ENCODE data around the gene FYCO1.
A peak's percentile ranks its signal among the peaks of the same experiment; 100 is the strongest.

Gene FYCO1

DNA sequence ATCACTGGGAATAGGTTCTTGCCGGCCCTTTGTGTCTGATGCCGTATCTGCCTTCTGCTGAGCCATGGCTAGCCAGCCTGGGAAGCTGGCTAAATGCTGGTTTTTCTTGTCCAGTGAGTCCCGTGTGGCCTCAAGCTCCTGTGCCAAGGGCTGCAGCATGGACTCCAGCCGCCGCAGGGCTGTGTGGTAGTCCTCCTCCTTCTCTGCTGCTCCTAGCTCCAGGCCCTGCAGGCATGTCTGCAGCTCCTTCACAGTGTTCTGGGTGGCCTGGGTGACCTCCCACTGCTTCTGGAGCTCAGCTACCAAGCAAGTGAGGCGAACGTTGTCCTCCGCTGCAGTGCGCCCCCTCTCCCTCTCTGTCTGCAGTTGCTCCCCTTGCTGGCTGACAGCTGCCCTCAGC is 27.5 kb downstream of the FYCO1 start:
- peaks cover 6% of the 10 kb centered on the region for H3K4me1 Mint-ChIP-seq

DNA sequence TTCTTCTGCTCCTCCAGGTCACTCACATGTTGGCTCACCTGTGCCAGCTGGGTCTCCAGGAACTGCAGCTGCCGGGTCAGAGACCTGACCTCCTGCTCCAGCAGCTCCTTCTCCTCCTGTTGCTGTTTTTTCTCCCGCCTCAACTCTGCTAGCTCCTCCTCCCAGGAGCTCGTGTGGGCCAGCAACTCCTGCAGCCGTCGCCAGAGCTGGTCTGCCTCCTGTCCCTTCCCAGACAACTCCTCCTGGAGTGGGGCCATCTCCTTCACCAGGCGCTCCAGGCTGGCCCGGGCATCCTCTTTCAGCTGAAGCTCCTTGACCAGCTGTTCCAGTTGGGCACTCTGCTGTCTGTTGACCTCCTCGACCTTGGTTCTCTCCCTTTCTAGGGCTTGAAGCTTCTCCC is 27.9 kb downstream of the FYCO1 start:
- no peaks in the 10 kb centered on the region for H3K27me3 Mint-ChIP-seq
- H3K36me3 Mint-ChIP-seq = peaks cover 29% of the 10 kb centered on the region
- ATAC-seq (ENCODE audit: low read depth) (no peak), DNase-seq (ENCODE audit: low spot score in 2 of 2) (no peak)
- H3K9me3 Mint-ChIP-seq = no peaks in the 10 kb centered on the region
- peak overlapping the region; percentile 16 for H3K27ac Mint-ChIP-seq
- H3K4me3 Mint-ChIP-seq = no peak overlapping the region
- peaks cover 5% of the 10 kb centered on the region for H3K4me1 Mint-ChIP-seq

More for the DNA sequence above, 27.5 kb downstream of the FYCO1 start:
- Mint-ChIP-seq H3K9me3 (no peaks in the 10 kb centered on the region), H3K4me3 (no peak overlapping the region), H3K27ac (peak overlapping the region; percentile 16), H3K27me3 (no peaks in the 10 kb centered on the region), H3K36me3 (peaks cover 25% of the 10 kb centered on the region)
- DNase-seq (ENCODE audit: low spot score in 2 of 2) (no peak), ATAC-seq (ENCODE audit: low read depth) (no peak)

DNA sequence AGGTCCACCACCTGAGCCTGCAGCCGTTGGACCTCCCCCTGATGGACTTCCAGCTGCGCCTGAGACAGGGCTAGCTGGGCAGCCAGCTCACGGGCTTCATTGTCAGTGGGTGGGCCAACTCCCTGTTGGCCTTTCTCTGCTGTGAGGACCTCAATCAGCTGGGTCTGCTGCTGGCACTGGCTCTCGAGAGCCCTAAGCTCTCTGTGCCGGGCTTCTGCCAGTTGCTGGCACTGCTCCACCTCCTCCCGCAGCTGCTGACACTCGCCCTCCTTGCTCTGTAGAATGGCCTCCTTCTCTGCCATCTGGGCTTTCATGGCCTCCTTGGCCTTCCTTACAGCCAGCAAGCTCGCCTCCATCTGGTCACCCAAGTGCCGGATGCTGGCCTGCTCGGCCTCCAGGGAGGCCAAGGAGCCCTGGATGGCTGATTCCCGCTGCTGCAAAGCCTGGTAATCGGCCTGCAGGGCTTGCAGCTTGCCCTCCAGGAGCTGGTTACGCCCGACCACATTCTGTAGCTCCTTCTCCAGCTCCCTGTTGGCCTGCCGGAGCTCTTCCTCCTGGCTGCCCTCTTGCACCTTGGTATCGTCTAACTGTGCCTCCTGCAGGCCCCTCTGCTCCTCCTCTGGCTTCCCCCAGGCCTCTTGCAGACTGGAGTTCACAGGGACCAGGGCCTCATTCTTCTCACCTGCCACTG is 28.5 kb downstream of the FYCO1 start:
- ATAC-seq (ENCODE audit: low read depth) (no peak), DNase-seq (ENCODE audit: low spot score in 2 of 2) (no peak)
- H3K27me3 Mint-ChIP-seq = no peaks in the 10 kb centered on the region
- no peak overlapping the region for H3K4me3 Mint-ChIP-seq
- H3K27ac Mint-ChIP-seq = no peak overlapping the region
- peaks cover 29% of the 10 kb centered on the region for H3K36me3 Mint-ChIP-seq
- no peaks in the 10 kb centered on the region for H3K9me3 Mint-ChIP-seq
- H3K4me1 Mint-ChIP-seq = no peaks in the 10 kb centered on the region

DNA sequence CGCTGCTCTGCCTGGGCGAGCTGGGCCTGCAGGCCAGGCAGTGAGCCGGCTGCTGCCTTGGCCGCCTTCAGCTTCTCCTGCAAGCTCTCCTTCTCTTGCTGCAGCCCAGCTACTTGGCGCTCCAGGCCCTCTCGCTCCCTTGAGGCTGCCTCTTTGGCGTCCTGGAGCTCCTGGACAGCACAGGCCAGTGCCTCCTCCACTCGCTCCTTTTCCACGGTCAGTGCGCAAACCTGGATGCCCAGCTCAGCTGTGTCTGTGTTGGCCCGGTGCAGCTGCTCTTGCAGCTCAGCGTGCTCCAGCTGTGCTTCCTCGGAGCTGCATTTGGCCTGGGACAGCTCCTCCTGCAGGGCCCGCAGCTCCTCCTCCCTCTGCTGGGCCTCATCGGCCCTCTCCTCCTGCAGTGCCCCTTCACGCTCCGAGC is 29.2 kb downstream of the FYCO1 start:
- Mint-ChIP-seq H3K36me3 (peaks cover 29% of the 10 kb centered on the region), H3K27me3 (no peaks in the 10 kb centered on the region), H3K4me3 (no peak overlapping the region), H3K27ac (no peak overlapping the region), H3K9me3 (no peaks in the 10 kb centered on the region), H3K4me1 (no peaks in the 10 kb centered on the region)
- no peak for DNase-seq (ENCODE audit: low spot score in 2 of 2)
- no peak for ATAC-seq (ENCODE audit: low read depth)

DNA sequence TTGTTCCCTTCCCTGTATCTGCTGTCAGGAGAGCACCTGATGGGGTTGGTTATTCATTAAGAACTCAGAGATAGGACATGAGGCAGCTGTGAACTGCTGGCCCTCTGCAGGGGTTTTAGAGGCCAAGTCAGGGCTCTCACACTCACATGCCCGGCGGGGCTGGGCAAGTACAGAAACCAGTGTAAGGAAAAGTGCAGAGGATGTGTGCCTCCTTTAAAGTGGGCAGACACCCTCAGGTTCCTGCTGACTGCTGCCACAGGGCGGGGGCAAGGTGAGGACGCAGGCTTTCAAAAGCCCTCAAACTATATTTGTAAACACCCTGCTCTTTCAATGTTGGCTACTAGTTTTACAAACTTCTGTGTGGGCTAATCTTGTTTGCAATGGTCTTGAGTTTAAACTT is 30.0 kb downstream of the FYCO1 start:
- Mint-ChIP-seq H3K4me3 (no peak overlapping the region), H3K9me3 (no peaks in the 10 kb centered on the region), H3K4me1 (no peaks in the 10 kb centered on the region), H3K27me3 (no peaks in the 10 kb centered on the region), H3K36me3 (peaks cover 32% of the 10 kb centered on the region), H3K27ac (no peak overlapping the region)
- no peak for ATAC-seq (ENCODE audit: low read depth)
- DNase-seq (ENCODE audit: low spot score in 2 of 2) = no peak

DNA sequence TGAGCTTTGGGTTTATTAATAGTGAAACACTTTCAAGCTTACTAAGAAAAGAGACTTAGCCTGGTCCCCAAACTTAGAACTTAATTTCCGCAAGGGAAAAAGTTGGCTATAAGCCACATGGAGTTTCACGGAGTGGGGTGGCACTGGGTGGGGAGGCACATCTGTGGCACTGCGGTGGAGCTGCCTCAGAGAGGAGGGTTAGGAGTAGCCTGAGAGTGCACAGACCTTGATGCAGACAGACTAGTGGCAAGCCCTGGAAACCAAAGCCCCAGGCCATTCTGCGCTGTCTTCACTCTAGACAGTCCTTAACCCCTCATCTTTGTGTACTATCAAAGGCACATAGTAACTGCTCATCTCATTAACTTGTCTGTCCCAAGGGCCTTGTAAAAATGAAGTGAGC is 30.4 kb downstream of the FYCO1 start:
- H3K9me3 Mint-ChIP-seq = no peaks in the 10 kb centered on the region
- no peak overlapping the region for H3K4me3 Mint-ChIP-seq
- H3K27ac Mint-ChIP-seq = no peak overlapping the region
- no peaks in the 10 kb centered on the region for H3K4me1 Mint-ChIP-seq
- ATAC-seq (ENCODE audit: low read depth) (no peak), DNase-seq (ENCODE audit: low spot score in 2 of 2) (no peak)
- peaks cover 31% of the 10 kb centered on the region for H3K36me3 Mint-ChIP-seq
- H3K27me3 Mint-ChIP-seq = no peaks in the 10 kb centered on the region

DNA sequence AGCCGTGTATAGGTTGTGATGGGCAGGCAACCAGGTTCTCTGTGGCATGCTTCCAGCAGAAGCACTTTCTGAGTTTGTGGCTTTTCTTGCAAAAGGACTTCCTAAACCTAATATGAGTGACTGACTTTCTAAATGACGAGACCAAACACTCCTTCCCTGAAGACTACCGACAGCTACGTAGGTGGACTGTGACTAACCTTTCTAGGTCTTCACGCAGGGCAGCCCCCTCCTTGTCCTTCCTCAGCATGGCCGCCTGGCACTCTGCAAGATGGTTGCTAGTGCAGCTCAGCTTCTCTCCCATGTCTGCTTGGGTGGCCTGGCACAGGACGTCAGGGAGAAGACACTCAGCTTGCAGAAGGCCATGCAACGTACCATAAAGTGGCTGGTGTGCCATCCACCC is 31.5 kb downstream of the FYCO1 start:
- Mint-ChIP-seq H3K27me3 (no peaks in the 10 kb centered on the region), H3K36me3 (peaks cover 29% of the 10 kb centered on the region), H3K9me3 (no peaks in the 10 kb centered on the region), H3K4me3 (no peak overlapping the region), H3K27ac (no peak overlapping the region), H3K4me1 (no peaks in the 10 kb centered on the region)
- DNase-seq (ENCODE audit: low spot score in 2 of 2) (no peak), ATAC-seq (ENCODE audit: low read depth) (no peak)

DNA sequence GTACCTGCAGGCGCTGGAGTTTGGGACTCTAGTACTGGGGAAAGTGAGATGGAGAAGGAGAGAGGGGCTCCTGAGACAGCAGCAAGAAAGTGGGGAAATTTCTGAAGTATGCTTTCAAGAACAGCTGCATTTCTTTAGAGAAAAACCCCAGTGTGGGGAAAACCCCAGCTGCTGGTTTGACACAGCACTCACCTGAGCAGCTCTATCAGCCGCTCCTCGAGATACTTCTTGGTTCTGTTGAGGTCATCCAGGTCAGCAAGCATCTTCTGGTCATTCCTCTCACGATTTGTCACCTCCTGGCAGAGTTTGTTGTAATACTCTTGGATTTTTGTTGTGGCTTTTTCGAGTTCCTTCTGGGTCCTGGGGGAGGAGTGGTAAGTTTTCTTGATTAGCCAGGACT is 33.6 kb downstream of the FYCO1 start:
- Mint-ChIP-seq H3K4me3 (no peak overlapping the region), H3K36me3 (peaks cover 26% of the 10 kb centered on the region), H3K9me3 (no peaks in the 10 kb centered on the region), H3K27ac (peak overlapping the region; percentile 69), H3K27me3 (no peaks in the 10 kb centered on the region), H3K4me1 (no peaks in the 10 kb centered on the region)
- ATAC-seq (ENCODE audit: low read depth) = peak; percentile 37
- DNase-seq (ENCODE audit: low spot score in 2 of 2) = no peak

DNA sequence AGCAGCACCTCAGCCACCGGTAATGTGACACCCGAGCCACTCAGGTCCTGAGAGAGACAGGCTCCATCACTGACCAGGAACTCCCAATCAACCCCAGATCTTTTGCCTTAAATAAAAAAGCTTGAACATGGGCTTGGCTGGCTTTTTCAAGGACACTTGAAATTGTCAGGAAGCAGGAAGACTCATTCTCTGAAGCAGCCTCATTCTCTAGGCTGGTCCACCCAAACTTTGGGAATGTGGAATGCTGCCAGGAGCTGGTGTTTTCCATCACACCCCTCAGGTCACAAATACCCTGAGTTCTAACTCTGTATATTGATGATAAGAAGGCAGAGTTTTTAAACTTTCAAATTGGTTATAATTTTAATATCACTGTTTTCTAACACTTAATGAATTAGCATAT is 35.3 kb downstream of the FYCO1 start:
- Mint-ChIP-seq H3K27me3 (no peaks in the 10 kb centered on the region), H3K27ac (no peak overlapping the region), H3K4me3 (no peak overlapping the region), H3K9me3 (no peaks in the 10 kb centered on the region), H3K36me3 (peaks cover 24% of the 10 kb centered on the region), H3K4me1 (no peaks in the 10 kb centered on the region)
- no peak for DNase-seq (ENCODE audit: low spot score in 2 of 2)
- ATAC-seq (ENCODE audit: low read depth) = no peak

DNA sequence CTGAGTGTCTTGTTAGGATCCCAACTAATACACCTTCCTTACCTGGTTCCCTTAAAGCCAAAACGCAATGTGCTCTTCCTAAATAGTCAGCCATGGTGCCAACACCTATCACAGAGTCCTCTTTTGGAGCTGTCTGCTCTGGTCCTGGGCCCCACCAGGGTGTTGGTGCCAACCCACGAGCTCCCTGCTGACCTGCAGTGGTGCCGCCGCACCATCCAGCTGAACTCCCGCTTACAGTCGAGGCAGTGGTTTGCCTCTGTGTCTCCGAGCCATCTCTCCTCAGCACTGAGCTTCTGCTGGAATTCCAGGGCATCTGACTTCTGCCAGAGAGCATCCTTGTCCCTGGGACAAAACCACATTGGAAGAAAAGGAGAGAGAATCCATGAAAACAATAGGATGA is 36.4 kb downstream of the FYCO1 start:
- Mint-ChIP-seq H3K27me3 (no peaks in the 10 kb centered on the region), H3K27ac (no peak overlapping the region), H3K9me3 (no peaks in the 10 kb centered on the region), H3K4me1 (no peaks in the 10 kb centered on the region), H3K4me3 (no peak overlapping the region), H3K36me3 (peaks cover 31% of the 10 kb centered on the region)
- ATAC-seq (ENCODE audit: low read depth) (no peak), DNase-seq (ENCODE audit: low spot score in 2 of 2) (no peak)

DNA sequence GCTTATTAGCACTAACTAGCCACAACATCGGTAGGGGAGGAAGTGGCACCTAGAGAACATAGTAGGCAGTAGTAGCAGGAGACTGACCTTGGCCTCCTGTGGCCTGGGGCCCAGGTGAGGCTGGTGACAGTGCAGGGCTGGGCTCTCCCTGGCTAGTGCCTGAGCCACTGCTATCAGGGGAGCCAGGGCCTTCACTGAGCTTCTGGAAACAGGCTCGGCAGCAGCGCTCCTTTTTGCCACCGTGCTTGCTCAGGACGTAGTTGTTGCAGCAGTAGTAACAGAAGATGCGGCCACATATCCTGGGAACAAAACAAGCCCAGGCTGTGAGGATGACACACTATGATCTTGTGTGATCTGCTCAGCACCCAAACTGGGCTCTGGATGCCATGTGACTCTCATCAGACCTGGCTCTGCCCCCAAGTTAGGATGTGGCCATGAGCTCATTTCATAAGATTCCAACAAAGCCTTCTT is 37.3 kb downstream of the FYCO1 start:
- H3K4me1 Mint-ChIP-seq = no peaks in the 10 kb centered on the region
- DNase-seq (ENCODE audit: low spot score in 2 of 2) = no peak
- peaks cover 35% of the 10 kb centered on the region for H3K36me3 Mint-ChIP-seq
- ATAC-seq (ENCODE audit: low read depth) = no peak
- H3K27me3 Mint-ChIP-seq = no peaks in the 10 kb centered on the region
- no peaks in the 10 kb centered on the region for H3K9me3 Mint-ChIP-seq
- H3K27ac Mint-ChIP-seq = no peak overlapping the region
- no peak overlapping the region for H3K4me3 Mint-ChIP-seq

DNA sequence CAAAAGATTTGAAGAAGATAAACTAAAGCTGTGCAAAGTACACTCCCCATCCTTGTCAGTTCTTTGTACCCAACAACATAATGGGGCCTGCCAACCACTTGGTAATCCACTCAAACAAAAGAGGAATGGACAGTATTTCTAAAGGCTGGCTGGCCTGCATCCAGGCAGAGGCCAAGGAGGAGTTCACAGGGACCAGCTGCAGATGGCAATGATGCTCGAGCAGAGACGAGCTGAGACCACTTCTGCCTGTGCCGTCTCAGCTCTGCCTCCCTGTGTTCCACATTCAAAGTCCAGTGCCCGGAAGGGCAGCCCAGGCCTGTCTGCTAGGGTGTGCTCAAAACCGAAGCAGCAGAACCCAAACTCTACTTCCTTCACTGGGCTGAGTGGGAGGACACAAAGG is 38.0 kb downstream of the FYCO1 start:
- no peak overlapping the region for H3K4me3 Mint-ChIP-seq
- H3K27me3 Mint-ChIP-seq = no peaks in the 10 kb centered on the region
- H3K36me3 Mint-ChIP-seq = peaks cover 35% of the 10 kb centered on the region
- H3K9me3 Mint-ChIP-seq = no peaks in the 10 kb centered on the region
- DNase-seq (ENCODE audit: low spot score in 2 of 2) = no peak
- H3K27ac Mint-ChIP-seq = no peak overlapping the region
- H3K4me1 Mint-ChIP-seq = no peaks in the 10 kb centered on the region
- ATAC-seq (ENCODE audit: low read depth) = no peak

DNA sequence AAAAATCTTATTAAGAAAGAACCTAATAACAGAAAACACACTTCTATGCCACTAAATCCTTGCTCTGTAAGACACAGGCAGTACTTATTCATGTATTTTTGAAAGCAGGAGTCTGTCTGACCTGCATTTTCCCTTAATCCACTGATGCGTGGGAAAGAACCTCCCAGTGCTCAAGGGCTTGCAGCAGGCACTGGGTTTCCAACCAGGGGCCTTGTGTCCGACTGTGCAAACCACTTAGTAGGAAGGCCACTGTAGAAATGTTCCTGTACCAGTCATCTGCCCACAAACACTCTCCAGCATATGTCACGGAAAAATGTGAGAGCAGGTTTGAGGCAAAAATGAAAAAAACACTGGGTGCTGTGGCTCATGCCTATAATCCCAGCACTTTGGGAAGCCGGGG is 39.9 kb downstream of the FYCO1 start:
- ATAC-seq (ENCODE audit: low read depth) = no peak
- H3K27me3 Mint-ChIP-seq = no peaks in the 10 kb centered on the region
- DNase-seq (ENCODE audit: low spot score in 2 of 2) = no peak
- no peak overlapping the region for H3K27ac Mint-ChIP-seq
- H3K4me3 Mint-ChIP-seq = no peak overlapping the region
- H3K36me3 Mint-ChIP-seq = peaks cover 42% of the 10 kb centered on the region
- no peaks in the 10 kb centered on the region for H3K9me3 Mint-ChIP-seq
- no peaks in the 10 kb centered on the region for H3K4me1 Mint-ChIP-seq

DNA sequence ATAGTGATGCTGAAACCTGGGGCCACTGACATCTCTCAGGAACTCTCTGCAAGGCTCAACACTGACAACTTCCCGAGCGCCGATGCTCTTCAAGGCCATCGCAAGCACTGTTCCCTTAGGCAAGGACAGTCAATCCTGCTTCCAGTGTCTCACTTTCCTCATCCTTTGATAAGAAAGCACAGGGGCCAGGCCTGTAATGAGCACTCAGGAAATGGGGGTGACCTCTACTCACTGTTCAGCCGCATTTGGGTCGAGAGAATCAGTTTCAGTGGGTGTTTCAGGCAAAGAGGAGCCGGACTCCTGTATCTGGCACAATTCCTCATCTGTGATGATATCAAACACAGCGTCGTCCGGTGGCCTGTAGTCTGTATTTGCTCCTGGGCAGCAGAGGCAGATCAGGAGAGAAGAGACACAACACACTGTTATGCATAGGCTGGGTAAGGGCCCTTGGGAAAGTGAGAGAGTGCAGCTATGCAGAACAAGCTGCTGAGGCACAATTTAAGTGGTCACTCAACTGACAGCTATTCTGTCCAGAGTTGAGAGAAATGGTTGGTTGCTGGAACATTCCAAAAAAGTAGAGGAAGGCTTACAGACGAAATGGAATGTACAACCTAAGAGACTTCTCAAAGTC is 40.5 kb downstream of the FYCO1 start:
- H3K4me1 Mint-ChIP-seq = no peaks in the 10 kb centered on the region

DNA sequence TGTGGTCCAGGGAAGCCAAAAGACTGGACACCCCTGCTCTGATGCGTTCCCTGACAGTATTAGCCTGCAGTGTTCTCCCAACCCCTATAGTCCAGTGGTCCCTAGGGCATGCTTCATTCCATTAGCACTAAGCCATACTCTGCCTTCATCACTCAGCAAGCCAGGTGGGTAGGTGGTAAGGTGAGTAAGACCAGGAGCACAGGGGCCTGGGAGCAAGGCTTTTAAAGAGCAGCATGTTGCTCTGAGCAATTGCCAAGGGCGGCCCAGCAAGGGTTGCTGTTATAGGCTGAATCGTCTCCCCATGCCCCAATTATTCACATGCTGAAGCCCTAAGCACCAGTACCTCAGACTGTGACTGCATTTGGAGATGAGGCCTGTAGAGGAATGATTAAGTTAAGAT is 41.3 kb downstream of the FYCO1 start:
- Mint-ChIP-seq H3K27ac (no peak overlapping the region), H3K9me3 (no peaks in the 10 kb centered on the region), H3K4me1 (no peaks in the 10 kb centered on the region), H3K4me3 (no peak overlapping the region), H3K36me3 (peaks cover 45% of the 10 kb centered on the region), H3K27me3 (no peaks in the 10 kb centered on the region)
- no peak for ATAC-seq (ENCODE audit: low read depth)
- no peak for DNase-seq (ENCODE audit: low spot score in 2 of 2)

More for the DNA sequence above, 40.5 kb downstream of the FYCO1 start:
- DNase-seq (ENCODE audit: low spot score in 2 of 2) (no peak), ATAC-seq (ENCODE audit: low read depth) (no peak)
- no peak overlapping the region for H3K27ac Mint-ChIP-seq
- H3K27me3 Mint-ChIP-seq = no peaks in the 10 kb centered on the region
- H3K4me3 Mint-ChIP-seq = no peak overlapping the region
- H3K9me3 Mint-ChIP-seq = no peaks in the 10 kb centered on the region
- H3K36me3 Mint-ChIP-seq = peaks cover 41% of the 10 kb centered on the region

Measured in memory B cell (primary cell).